ENCODE data around the gene LINC01488.

LINC01488 gene

GRCh38 chr11:69476509-69476961, 4.9 kb upstream of the LINC01488 start:
- H3K4me2 ChIP-seq (ENCODE audit: low read length), result no peak overlapping the region
- no peak overlapping the region for H2BK120ac ChIP-seq (ENCODE audit: low read depth, low read length)
- H3K36me3 ChIP-seq (ENCODE audit: control insufficient read depth, insufficient read depth, low read length), result no peaks in the 10 kb centered on the region
- no CpG with 5 or more reads among the region's 16 CpGs for WGBS (ENCODE audit: extremely low coverage, insufficient coverage, low lambda C conversion rate)
- no peak overlapping the region for H2BK5ac ChIP-seq (ENCODE audit: low read length)
- no peak overlapping the region for H3K18ac ChIP-seq (ENCODE audit: low read length)
- no peak overlapping the region for H3K23ac ChIP-seq (ENCODE audit: low read length)
- H2AK5ac ChIP-seq (ENCODE audit: low read length), result no peak overlapping the region
- DNase-seq, result no peak
- no peak overlapping the region for H4K8ac ChIP-seq (ENCODE audit: low read depth, low read length)
- no peak overlapping the region for H3K27ac ChIP-seq (ENCODE audit: low read depth, low read length)
- no peak overlapping the region for H3K4me3 ChIP-seq (ENCODE audit: low read length)
- no peak overlapping the region for H3K9ac ChIP-seq (ENCODE audit: low read length)
- no peak overlapping the region for H4K5ac ChIP-seq (ENCODE audit: low read length)
- H3K4me1 ChIP-seq (ENCODE audit: control insufficient read depth, low read depth, low read length), result no peaks in the 10 kb centered on the region
- no peak overlapping the region for H2BK15ac ChIP-seq (replicated peaks; ENCODE audit: low read depth)
- no peak overlapping the region for H3K4ac ChIP-seq (ENCODE audit: low read depth, low read length)
- H3K56ac ChIP-seq (ENCODE audit: low read length), result no peak overlapping the region
- no peaks in the 10 kb centered on the region for H3K79me1 ChIP-seq (ENCODE audit: low read length)
- H3K27me3 ChIP-seq (ENCODE audit: insufficient read depth, low read length, poor library complexity), result no peaks in the 10 kb centered on the region
- H3K79me2 ChIP-seq (ENCODE audit: control insufficient read depth, insufficient read depth, low read length), result no peaks in the 10 kb centered on the region

- Histone ChIP-seq H3K4me3 (ENCODE audit: low read length) (no peak overlapping the region), H3K27me3 (ENCODE audit: insufficient read depth, low read length, poor library complexity) (no peaks in the 10 kb centered on the region)
- no CpG with 5 or more reads among the region's 16 CpGs for WGBS (ENCODE audit: extremely low coverage, insufficient coverage, low lambda C conversion rate)
These were observed 4.4 kb upstream of the LINC01488 start for GRCh38 chr11:69477086-69477485.

GRCh38 chr11:69479591-69480271, 1.7 kb upstream of the LINC01488 start:
- no peak overlapping the region for H3K4me2 ChIP-seq (ENCODE audit: low read length)
- no peaks in the 10 kb centered on the region for H3K27me3 ChIP-seq (ENCODE audit: insufficient read depth, low read length, poor library complexity)
- no peak overlapping the region for H2BK15ac ChIP-seq (replicated peaks; ENCODE audit: low read depth)
- H3K27ac ChIP-seq (ENCODE audit: low read depth, low read length), result no peak overlapping the region
- no CpG with 5 or more reads among the region's 19 CpGs for WGBS (ENCODE audit: extremely low coverage, insufficient coverage, low lambda C conversion rate)
- H2AK5ac ChIP-seq (ENCODE audit: low read length), result no peak overlapping the region
- no peak overlapping the region for H2BK120ac ChIP-seq (ENCODE audit: low read depth, low read length)
- H2BK5ac ChIP-seq (ENCODE audit: low read length), result no peak overlapping the region
- H3K79me1 ChIP-seq (ENCODE audit: low read length), result no peaks in the 10 kb centered on the region
- no peak overlapping the region for H4K8ac ChIP-seq (ENCODE audit: low read depth, low read length)
- H3K4me1 ChIP-seq (ENCODE audit: control insufficient read depth, low read depth, low read length), result no peaks in the 10 kb centered on the region
- H3K18ac ChIP-seq (ENCODE audit: low read length), result no peak overlapping the region
- H4K5ac ChIP-seq (ENCODE audit: low read length), result no peak overlapping the region
- H3K9ac ChIP-seq (ENCODE audit: low read length), result no peak overlapping the region
- no peak overlapping the region for H3K56ac ChIP-seq (ENCODE audit: low read length)
- H3K23ac ChIP-seq (ENCODE audit: low read length), result no peak overlapping the region
- no peak overlapping the region for H3K4ac ChIP-seq (ENCODE audit: low read depth, low read length)
- no peaks in the 10 kb centered on the region for H3K79me2 ChIP-seq (ENCODE audit: control insufficient read depth, insufficient read depth, low read length)
- H3K36me3 ChIP-seq (ENCODE audit: control insufficient read depth, insufficient read depth, low read length), result no peaks in the 10 kb centered on the region
- DNase-seq, result no peak
- no peak overlapping the region for H3K4me3 ChIP-seq (ENCODE audit: low read length)

More at GRCh38 chr11:69477086-69477485, 4.4 kb upstream of the LINC01488 start:
- no peaks in the 10 kb centered on the region for H3K4me1 ChIP-seq (ENCODE audit: control insufficient read depth, low read depth, low read length)
- no peak overlapping the region for H2BK5ac ChIP-seq (ENCODE audit: low read length)
- H3K9ac ChIP-seq (ENCODE audit: low read length), result no peak overlapping the region
- H2AK5ac ChIP-seq (ENCODE audit: low read length), result no peak overlapping the region
- no peak overlapping the region for H2BK15ac ChIP-seq (replicated peaks; ENCODE audit: low read depth)
- no peaks in the 10 kb centered on the region for H3K79me2 ChIP-seq (ENCODE audit: control insufficient read depth, insufficient read depth, low read length)
- no peak overlapping the region for H2BK120ac ChIP-seq (ENCODE audit: low read depth, low read length)
- no peaks in the 10 kb centered on the region for H3K79me1 ChIP-seq (ENCODE audit: low read length)
- H3K23ac ChIP-seq (ENCODE audit: low read length), result no peak overlapping the region
- no peak overlapping the region for H3K4me2 ChIP-seq (ENCODE audit: low read length)
- DNase-seq, result no peak
- no peaks in the 10 kb centered on the region for H3K36me3 ChIP-seq (ENCODE audit: control insufficient read depth, insufficient read depth, low read length)
- no peak overlapping the region for H3K18ac ChIP-seq (ENCODE audit: low read length)
- no peak overlapping the region for H3K27ac ChIP-seq (ENCODE audit: low read depth, low read length)
- H3K4ac ChIP-seq (ENCODE audit: low read depth, low read length), result no peak overlapping the region
- H4K8ac ChIP-seq (ENCODE audit: low read depth, low read length), result no peak overlapping the region
- no peak overlapping the region for H4K5ac ChIP-seq (ENCODE audit: low read length)
- H3K56ac ChIP-seq (ENCODE audit: low read length), result no peak overlapping the region

GRCh38 chr11:69480547-69481392, 693 bp upstream of the LINC01488 start:
- H3K4me3 ChIP-seq (ENCODE audit: low read length), result no peak overlapping the region
- no peak overlapping the region for H2AK5ac ChIP-seq (ENCODE audit: low read length)
- no peak overlapping the region for H3K4me2 ChIP-seq (ENCODE audit: low read length)
- no peak overlapping the region for H2BK5ac ChIP-seq (ENCODE audit: low read length)
- WGBS (ENCODE audit: extremely low coverage, insufficient coverage, low lambda C conversion rate), result no CpG with 5 or more reads among the region's 13 CpGs
- no peaks in the 10 kb centered on the region for H3K36me3 ChIP-seq (ENCODE audit: control insufficient read depth, insufficient read depth, low read length)
- H2BK15ac ChIP-seq (replicated peaks; ENCODE audit: low read depth), result no peak overlapping the region
- H3K27ac ChIP-seq (ENCODE audit: low read depth, low read length), result no peak overlapping the region
- no peak for DNase-seq
- no peak overlapping the region for H3K9ac ChIP-seq (ENCODE audit: low read length)
- H2BK120ac ChIP-seq (ENCODE audit: low read depth, low read length), result no peak overlapping the region
- no peaks in the 10 kb centered on the region for H3K4me1 ChIP-seq (ENCODE audit: control insufficient read depth, low read depth, low read length)
- H3K27me3 ChIP-seq (ENCODE audit: insufficient read depth, low read length, poor library complexity), result no peaks in the 10 kb centered on the region
- H3K4ac ChIP-seq (ENCODE audit: low read depth, low read length), result no peak overlapping the region
- H3K18ac ChIP-seq (ENCODE audit: low read length), result no peak overlapping the region
- no peak overlapping the region for H4K8ac ChIP-seq (ENCODE audit: low read depth, low read length)
- H3K79me1 ChIP-seq (ENCODE audit: low read length), result no peaks in the 10 kb centered on the region
- no peak overlapping the region for H4K5ac ChIP-seq (ENCODE audit: low read length)
- no peaks in the 10 kb centered on the region for H3K79me2 ChIP-seq (ENCODE audit: control insufficient read depth, insufficient read depth, low read length)
- H3K56ac ChIP-seq (ENCODE audit: low read length), result no peak overlapping the region
- no peak overlapping the region for H3K23ac ChIP-seq (ENCODE audit: low read length)

GRCh38 chr11:69482322-69482721, 859 bp downstream of the LINC01488 start:
- no peaks in the 10 kb centered on the region for H3K79me2 ChIP-seq (ENCODE audit: control insufficient read depth, insufficient read depth, low read length)
- H2BK120ac ChIP-seq (ENCODE audit: low read depth, low read length), result no peak overlapping the region
- no CpG with 5 or more reads among the region's 2 CpGs for WGBS (ENCODE audit: extremely low coverage, insufficient coverage, low lambda C conversion rate)
- H2BK5ac ChIP-seq (ENCODE audit: low read length), result no peak overlapping the region
- DNase-seq, result no peak
- H3K4me2 ChIP-seq (ENCODE audit: low read length), result no peak overlapping the region
- H3K9ac ChIP-seq (ENCODE audit: low read length), result no peak overlapping the region
- no peak overlapping the region for H3K18ac ChIP-seq (ENCODE audit: low read length)
- no peak overlapping the region for H4K5ac ChIP-seq (ENCODE audit: low read length)
- no peaks in the 10 kb centered on the region for H3K36me3 ChIP-seq (ENCODE audit: control insufficient read depth, insufficient read depth, low read length)
- no peaks in the 10 kb centered on the region for H3K4me1 ChIP-seq (ENCODE audit: control insufficient read depth, low read depth, low read length)
- no peak overlapping the region for H4K8ac ChIP-seq (ENCODE audit: low read depth, low read length)
- no peak overlapping the region for H3K23ac ChIP-seq (ENCODE audit: low read length)
- no peak overlapping the region for H3K4ac ChIP-seq (ENCODE audit: low read depth, low read length)
- no peak overlapping the region for H2AK5ac ChIP-seq (ENCODE audit: low read length)
- H3K4me3 ChIP-seq (ENCODE audit: low read length), result no peak overlapping the region
- H3K79me1 ChIP-seq (ENCODE audit: low read length), result no peaks in the 10 kb centered on the region
- no peak overlapping the region for H3K56ac ChIP-seq (ENCODE audit: low read length)
- no peak overlapping the region for H3K27ac ChIP-seq (ENCODE audit: low read depth, low read length)
- no peak overlapping the region for H2BK15ac ChIP-seq (replicated peaks; ENCODE audit: low read depth)
- no peaks in the 10 kb centered on the region for H3K27me3 ChIP-seq (ENCODE audit: insufficient read depth, low read length, poor library complexity)

Data from mesendoderm (in vitro differentiated cells).